Brain microvascular endothelial cell (primary cell): Measurements from ENCODE around the gene DISP2.

Experiments used
- DNase-seq: peaks from one replicate; pipeline ENCODE4 v3.0.0-alpha.2; 2020
- H3K27ac ChIP-seq: fragments of 250-450 bp; sonication (Bioruptor Pico); 2 replicates; pipeline ENCODE4 v1.5.1; 2020; ENCODE audit warnings: mild to moderate bottlenecking, moderate library complexity
- H3K27me3 ChIP-seq: fragments of 250-450 bp; sonication (Bioruptor Pico); replicated peaks from 2 replicates; pipeline ENCODE4 v1.5.1; 2020; ENCODE audit warnings: mild to moderate bottlenecking
- H3K36me3 ChIP-seq: fragments of 250-450 bp; sonication (Bioruptor Pico); replicated peaks from 2 replicates; pipeline ENCODE4 v1.5.1; 2020; ENCODE audit warnings: mild to moderate bottlenecking
- H3K4me3 ChIP-seq: 2 replicates; pipeline ENCODE4 v1.5.1; 2011; ENCODE audit warnings: low read depth, mild to moderate bottlenecking, control low read depth, low read length, moderate library complexity
- in situ Hi-C: cut with HindIII; loops from 2 replicates; pipeline ENCODE4 v1.10.0; 2017; ENCODE audit warnings: low sequenced_read_pairs, low pct_ligation_motif_present
- TF ChIP-seq, protein P1 (sequence below): IDR thresholded peaks from 2 replicates; pipeline ENCODE4 v1.5.1; 2011; ENCODE audit warnings: low read depth, mild to moderate bottlenecking, moderate library complexity, low read length, control low read depth, inconsistent platforms; ENCODE audit errors: missing control alignments

Gene DISP2

DNA sequence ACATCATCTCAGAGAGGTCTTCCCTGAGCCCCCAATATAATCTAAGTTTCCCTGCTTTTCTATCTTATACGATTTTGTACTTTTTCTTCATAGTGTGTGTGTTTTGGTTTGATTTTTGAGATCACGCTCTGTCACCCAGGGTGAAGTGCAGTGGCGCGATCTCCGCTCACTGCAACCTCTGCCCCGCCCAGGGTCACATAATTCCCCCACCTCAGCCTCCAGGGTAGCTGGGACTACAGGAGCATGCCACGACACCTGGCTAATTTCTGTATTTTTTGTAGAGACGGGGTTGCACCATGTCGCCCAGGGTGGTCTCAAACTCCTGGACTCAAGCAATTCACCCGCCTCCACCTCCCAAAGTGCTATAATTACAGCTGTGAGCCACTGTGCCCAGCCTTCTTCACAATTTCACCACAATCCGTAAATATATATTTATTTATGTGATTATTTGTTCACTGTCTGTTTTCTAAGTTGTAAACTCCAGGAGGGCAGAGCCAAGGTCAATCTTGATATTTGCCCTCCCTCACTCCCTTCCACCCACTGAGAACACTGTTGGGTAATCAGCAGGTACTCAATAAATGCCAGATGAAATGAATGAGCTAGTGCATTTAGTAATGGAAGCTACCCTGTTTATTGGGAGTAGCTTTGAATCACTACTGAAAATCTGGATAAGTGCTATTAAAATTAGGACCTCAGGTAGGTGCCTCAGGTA is 24.0 kb downstream of the DISP2 start:
- no peaks in the 10 kb centered on the region for H3K27me3 ChIP-seq
- TF ChIP-seq, protein P1, sequence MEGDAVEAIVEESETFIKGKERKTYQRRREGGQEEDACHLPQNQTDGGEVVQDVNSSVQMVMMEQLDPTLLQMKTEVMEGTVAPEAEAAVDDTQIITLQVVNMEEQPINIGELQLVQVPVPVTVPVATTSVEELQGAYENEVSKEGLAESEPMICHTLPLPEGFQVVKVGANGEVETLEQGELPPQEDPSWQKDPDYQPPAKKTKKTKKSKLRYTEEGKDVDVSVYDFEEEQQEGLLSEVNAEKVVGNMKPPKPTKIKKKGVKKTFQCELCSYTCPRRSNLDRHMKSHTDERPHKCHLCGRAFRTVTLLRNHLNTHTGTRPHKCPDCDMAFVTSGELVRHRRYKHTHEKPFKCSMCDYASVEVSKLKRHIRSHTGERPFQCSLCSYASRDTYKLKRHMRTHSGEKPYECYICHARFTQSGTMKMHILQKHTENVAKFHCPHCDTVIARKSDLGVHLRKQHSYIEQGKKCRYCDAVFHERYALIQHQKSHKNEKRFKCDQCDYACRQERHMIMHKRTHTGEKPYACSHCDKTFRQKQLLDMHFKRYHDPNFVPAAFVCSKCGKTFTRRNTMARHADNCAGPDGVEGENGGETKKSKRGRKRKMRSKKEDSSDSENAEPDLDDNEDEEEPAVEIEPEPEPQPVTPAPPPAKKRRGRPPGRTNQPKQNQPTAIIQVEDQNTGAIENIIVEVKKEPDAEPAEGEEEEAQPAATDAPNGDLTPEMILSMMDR, result no peak
- DNase-seq, result no peak
- in situ Hi-C loops, result no loop called here
- H3K36me3 ChIP-seq, result peaks cover 8% of the 10 kb centered on the region
- H3K4me3 ChIP-seq, result no peak overlapping the region
- no peak overlapping the region for H3K27ac ChIP-seq

DNA sequence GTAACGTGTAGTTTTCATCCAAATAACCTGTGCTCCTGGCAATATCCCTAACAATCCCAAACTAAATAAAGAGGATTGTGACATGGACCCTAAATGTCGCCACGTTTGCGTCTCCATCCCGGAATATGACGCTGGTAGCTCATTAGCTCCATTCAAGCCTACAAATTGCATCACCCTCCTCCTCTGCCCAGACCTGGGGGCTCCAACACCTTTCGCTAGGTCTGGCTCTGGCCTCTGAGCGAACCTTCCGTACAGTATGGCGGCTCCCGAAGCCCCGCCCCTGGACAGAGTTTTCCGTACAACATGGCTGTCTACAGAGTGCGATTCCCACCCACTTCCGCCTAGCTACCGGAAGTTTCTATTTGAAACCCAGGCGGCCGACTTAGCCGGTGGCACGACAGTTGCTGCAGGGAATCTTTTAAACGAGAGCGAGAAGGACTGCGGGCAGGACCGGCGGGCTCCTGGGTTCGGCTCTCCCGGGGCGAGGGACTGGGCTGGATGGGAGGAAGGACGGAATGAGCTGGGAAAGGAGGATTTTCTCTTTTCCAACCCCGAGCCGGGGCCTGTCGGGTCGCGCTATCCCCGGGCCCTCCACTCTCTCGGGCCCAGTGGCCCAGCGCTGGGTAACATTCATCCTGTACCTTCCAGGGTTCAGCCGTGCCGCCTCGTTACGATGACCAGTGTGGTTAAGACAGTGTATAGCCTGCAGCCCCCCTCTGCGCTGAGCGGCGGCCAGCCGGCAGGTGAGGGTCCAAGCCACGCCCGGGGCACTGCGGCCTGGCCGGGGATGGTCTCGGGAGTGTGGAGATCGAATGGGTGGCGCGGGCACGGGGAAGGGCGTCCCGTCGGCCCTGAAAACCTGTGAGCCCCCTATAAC is 24.8 kb downstream of the DISP2 start, which contains the start of gene KNSTRN:
Gene KNSTRN, plus strand, starts transcription at position 142 of the 877 bp plus-strand sequence. Its CDS starts 115 bp downstream, at position 257.
- Histone ChIP-seq H3K27ac (peak within 1 kb of the TSS; percentile 39), H3K27me3 (no peaks in the 10 kb centered on the region), H3K36me3 (peaks cover 13% of the 10 kb centered on the region), H3K4me3 (peak within 1 kb of the TSS; percentile 91)
- TF ChIP-seq, protein P1, result no peak
- DNase-seq, result peak; percentile 93
- in situ Hi-C loops, result no loop called here

DNA sequence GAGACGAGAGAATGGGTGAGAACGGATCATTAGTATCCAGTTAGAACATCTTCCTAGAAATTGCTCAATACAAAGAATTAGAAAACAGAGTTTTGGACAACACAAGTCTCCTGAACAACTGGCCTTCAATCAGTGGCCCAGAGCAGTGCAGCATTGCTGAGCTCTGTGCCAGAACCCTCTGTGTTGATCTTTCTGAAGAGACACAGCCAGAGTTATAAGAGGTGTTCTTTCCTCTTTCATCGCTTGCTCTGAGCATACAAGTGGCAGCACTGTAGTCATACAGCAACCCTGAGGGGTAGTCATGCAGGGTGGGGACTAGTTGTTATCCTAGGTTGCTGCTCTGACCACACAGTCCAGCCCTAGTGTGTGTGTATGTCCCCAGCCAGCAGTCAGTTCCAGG is 28.5 kb downstream of the DISP2 start:
- TF ChIP-seq, protein P1, result no peak
- DNase-seq, result no peak
- in situ Hi-C loops, result no loop called here
- H3K27ac ChIP-seq, result no peak overlapping the region
- H3K36me3 ChIP-seq, result peaks cover 30% of the 10 kb centered on the region
- H3K27me3 ChIP-seq, result no peaks in the 10 kb centered on the region
- no peak overlapping the region for H3K4me3 ChIP-seq

DNA sequence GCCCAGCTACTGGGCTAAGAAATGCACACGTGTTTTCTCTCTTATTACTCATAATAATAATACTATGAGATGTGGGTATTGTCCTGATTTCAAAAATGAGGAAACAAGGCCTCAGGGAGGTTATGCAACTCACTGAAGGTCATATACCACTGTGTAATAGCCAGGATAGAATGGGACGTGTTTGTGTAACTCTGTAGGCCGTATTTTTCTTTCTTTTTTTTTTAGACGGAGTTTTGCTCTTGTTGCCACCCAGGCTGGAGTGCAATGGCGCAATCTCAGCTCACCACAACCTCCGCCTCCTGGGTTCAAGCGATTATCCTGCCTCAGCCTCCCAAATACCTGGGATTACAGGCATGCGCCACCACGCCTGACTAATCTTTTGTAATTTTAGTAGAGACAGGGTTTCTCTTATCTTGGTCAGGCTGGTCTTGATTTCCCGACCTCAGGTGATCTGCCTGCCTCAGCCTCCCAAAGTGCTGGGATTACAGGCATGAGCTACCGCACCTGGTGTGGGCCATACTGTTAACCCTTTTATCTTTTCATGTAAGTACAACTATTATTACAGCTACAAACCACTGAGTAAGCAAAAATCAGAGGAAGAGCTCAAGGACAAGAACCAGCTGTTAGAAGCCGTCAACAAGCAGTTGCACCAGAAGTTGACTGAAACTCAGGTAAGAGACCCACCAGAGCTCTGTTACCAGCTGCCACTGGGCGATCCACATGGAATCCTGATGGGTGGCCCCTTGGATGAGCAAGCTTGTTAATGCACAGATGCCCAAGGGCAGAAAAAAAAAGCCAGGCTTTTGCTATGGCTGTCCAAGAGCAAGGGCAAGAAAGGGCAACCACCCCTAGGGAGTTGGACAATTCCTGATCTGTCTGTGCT is 31.2 kb downstream of the DISP2 start:
- H3K27ac ChIP-seq, result no peak overlapping the region

More for the DNA sequence above, 31.2 kb downstream of the DISP2 start:
- Histone ChIP-seq H3K27me3 (no peaks in the 10 kb centered on the region), H3K4me3 (no peak overlapping the region), H3K36me3 (peaks cover 53% of the 10 kb centered on the region)
- in situ Hi-C loops, result no loop called here
- TF ChIP-seq, protein P1, result no peak
- DNase-seq, result no peak
